Measurements from ENCODE around the gene ABTB1. TPM values are rescaled to one million over a fixed set of nuclear protein-coding genes. Genes with fewer than 3 reads are reported as not detected.

Gene ABTB1
- polyA plus RNA-seq, 1 donor from 2014 or later, result 2.0 TPM

- H3K27me3 ChIP-seq (ENCODE audit: insufficient read depth, low read depth, low read length), result no peaks in the 10 kb centered on the region
- no peak overlapping the region for H2AFZ ChIP-seq (ENCODE audit: low read depth, low read length)
- no peaks in the 10 kb centered on the region for H3K9me3 ChIP-seq (ENCODE audit: low read length)
- H4K20me1 ChIP-seq (ENCODE audit: insufficient read depth), result no peaks in the 10 kb centered on the region
- no peak overlapping the region for H3K4me2 ChIP-seq (ENCODE audit: low read length)
- H3K27ac ChIP-seq (ENCODE audit: low read length), result no peak overlapping the region
- H3K9me2 ChIP-seq (ENCODE audit: insufficient read depth, low read length), result no peaks in the 10 kb centered on the region
- peaks cover 3% of the 10 kb centered on the region for H3K36me3 ChIP-seq (ENCODE audit: insufficient read depth, low read length)
- no peak overlapping the region for H3K9ac ChIP-seq (ENCODE audit: low read length)
- no peaks in the 10 kb centered on the region for H3F3A ChIP-seq (ENCODE audit: insufficient read depth, low read length, poor library complexity, severe bottlenecking)
- no peaks in the 10 kb centered on the region for H3K79me2 ChIP-seq (replicated peaks; ENCODE audit: insufficient read depth, low read length)
- H3K4me3 ChIP-seq (ENCODE audit: low read length), result no peak overlapping the region
- no peak for TF ChIP-seq EP300 (conservative IDR thresholded peaks at IDR 0.05; ENCODE audit: poor library complexity, severe bottlenecking)
- TF ChIP-seq CTCF (IDR thresholded peaks at IDR 0.05; ENCODE audit: poor library complexity, severe bottlenecking), result no peak
- TF ChIP-seq, protein P1, sequence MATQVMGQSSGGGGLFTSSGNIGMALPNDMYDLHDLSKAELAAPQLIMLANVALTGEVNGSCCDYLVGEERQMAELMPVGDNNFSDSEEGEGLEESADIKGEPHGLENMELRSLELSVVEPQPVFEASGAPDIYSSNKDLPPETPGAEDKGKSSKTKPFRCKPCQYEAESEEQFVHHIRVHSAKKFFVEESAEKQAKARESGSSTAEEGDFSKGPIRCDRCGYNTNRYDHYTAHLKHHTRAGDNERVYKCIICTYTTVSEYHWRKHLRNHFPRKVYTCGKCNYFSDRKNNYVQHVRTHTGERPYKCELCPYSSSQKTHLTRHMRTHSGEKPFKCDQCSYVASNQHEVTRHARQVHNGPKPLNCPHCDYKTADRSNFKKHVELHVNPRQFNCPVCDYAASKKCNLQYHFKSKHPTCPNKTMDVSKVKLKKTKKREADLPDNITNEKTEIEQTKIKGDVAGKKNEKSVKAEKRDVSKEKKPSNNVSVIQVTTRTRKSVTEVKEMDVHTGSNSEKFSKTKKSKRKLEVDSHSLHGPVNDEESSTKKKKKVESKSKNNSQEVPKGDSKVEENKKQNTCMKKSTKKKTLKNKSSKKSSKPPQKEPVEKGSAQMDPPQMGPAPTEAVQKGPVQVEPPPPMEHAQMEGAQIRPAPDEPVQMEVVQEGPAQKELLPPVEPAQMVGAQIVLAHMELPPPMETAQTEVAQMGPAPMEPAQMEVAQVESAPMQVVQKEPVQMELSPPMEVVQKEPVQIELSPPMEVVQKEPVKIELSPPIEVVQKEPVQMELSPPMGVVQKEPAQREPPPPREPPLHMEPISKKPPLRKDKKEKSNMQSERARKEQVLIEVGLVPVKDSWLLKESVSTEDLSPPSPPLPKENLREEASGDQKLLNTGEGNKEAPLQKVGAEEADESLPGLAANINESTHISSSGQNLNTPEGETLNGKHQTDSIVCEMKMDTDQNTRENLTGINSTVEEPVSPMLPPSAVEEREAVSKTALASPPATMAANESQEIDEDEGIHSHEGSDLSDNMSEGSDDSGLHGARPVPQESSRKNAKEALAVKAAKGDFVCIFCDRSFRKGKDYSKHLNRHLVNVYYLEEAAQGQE (IDR thresholded peaks at IDR 0.05; ENCODE audit: borderline replicate concordance), result no peak
- TF ChIP-seq MXI1 (conservative IDR thresholded peaks at IDR 0.05; ENCODE audit: poor library complexity, severe bottlenecking), result no peak
- TF ChIP-seq RAD21 (conservative IDR thresholded peaks at IDR 0.05), result no peak
- no peak for TF ChIP-seq SMC3 (conservative IDR thresholded peaks at IDR 0.05; ENCODE audit: poor library complexity)
- TF ChIP-seq POLR2AphosphoS5 (IDR thresholded peaks at IDR 0.05), result no peak
- no peak for TF ChIP-seq TAF1 (IDR thresholded peaks at IDR 0.05; ENCODE audit: low read depth)
- TF ChIP-seq EZH2 (IDR thresholded peaks at IDR 0.05; ENCODE audit: borderline replicate concordance, insufficient read depth, low read length, poor library complexity, severe bottlenecking), result no peak
These were observed 5.6 kb upstream of the ABTB1 start for GRCh38 chr3:127667119-127667681.

DNA sequence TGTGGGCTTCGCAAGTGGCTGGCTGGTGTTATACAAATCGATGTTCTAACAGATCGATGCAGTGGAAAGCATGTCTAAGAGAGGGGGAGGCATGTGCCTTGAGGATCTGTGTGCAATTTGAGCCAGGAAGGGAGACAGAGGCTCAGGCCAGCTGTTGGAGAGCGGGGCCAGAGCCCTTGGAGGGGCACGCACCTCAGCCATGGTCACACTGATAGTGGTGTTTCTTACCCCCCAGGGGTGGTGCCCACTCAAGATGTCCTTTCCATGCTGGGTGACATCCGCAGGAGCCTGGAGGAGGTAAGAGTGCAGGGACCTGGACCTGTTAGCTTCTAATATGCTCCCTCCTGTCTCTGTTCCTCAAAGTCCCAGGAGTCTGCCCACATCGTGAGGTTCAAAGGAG lies 3.8 kb upstream of the ABTB1 start:
- Histone ChIP-seq H4K20me1 (ENCODE audit: insufficient read depth) (no peaks in the 10 kb centered on the region), H3K4me2 (ENCODE audit: low read length) (no peak overlapping the region), H3F3A (ENCODE audit: insufficient read depth, low read length, poor library complexity, severe bottlenecking) (no peaks in the 10 kb centered on the region), H3K9ac (ENCODE audit: low read length) (no peak overlapping the region), H3K9me3 (ENCODE audit: low read length) (no peaks in the 10 kb centered on the region), H3K27me3 (ENCODE audit: insufficient read depth, low read depth, low read length) (no peaks in the 10 kb centered on the region), H3K36me3 (ENCODE audit: insufficient read depth, low read length) (peaks cover 3% of the 10 kb centered on the region), H3K4me3 (ENCODE audit: low read length) (no peak overlapping the region), H3K27ac (ENCODE audit: low read length) (no peak overlapping the region), H3K9me2 (ENCODE audit: insufficient read depth, low read length) (no peaks in the 10 kb centered on the region), H3K79me2 (replicated peaks; ENCODE audit: insufficient read depth, low read length) (no peaks in the 10 kb centered on the region), H2AFZ (ENCODE audit: low read depth, low read length) (no peak overlapping the region)
- no peak for TF ChIP-seq EZH2 (IDR thresholded peaks at IDR 0.05; ENCODE audit: borderline replicate concordance, insufficient read depth, low read length, poor library complexity, severe bottlenecking)
- no peak for TF ChIP-seq MXI1 (conservative IDR thresholded peaks at IDR 0.05; ENCODE audit: poor library complexity, severe bottlenecking)
- TF ChIP-seq CTCF (IDR thresholded peaks at IDR 0.05; ENCODE audit: poor library complexity, severe bottlenecking), result no peak
- TF ChIP-seq EP300 (conservative IDR thresholded peaks at IDR 0.05; ENCODE audit: poor library complexity, severe bottlenecking), result no peak
- TF ChIP-seq POLR2AphosphoS5 (IDR thresholded peaks at IDR 0.05), result no peak
- TF ChIP-seq TAF1 (IDR thresholded peaks at IDR 0.05; ENCODE audit: low read depth), result no peak
- TF ChIP-seq, protein P1 (IDR thresholded peaks at IDR 0.05; ENCODE audit: borderline replicate concordance), result no peak
- TF ChIP-seq SMC3 (conservative IDR thresholded peaks at IDR 0.05; ENCODE audit: poor library complexity), result no peak
- TF ChIP-seq RAD21 (conservative IDR thresholded peaks at IDR 0.05), result no peak
